ENCODE measurements around the gene PHLDA2.

DNA sequence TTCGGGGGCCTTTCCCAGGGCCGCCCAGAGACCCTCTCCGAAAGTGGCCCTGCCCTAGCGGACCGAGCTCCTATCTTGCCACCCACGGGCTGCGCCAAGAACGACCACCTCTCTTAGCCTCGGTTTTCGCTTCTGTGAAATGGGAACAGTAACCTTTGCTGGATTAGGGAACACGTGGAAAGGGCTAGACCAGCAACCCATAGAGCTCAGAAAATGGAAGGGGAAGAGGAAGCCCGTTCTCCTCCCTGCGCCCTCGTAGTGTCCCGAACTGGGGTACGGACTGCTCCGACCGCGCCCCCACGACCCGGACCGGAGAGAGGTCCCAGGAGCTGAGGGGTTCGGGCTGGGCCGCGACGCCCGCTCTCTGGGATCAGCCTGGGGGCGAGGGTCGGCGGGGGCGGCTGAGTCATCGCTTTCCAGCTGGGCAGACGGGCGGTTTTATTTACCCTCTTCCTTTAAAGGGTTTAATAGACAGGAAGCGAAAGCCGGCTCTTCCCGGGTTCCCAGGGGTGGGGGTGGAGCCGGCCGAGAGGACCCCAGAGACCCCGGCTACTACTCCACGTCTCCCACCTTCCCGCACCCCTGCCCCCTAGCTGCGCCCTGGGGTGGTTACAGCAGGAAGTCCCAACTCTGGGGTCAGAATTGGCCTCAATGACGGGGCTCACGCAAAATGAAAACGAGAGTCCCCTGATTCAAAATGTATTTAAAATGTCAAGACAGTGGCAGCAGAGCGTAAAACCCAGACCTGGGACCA lies 907 bp upstream of the PHLDA2 start:
- TF ChIP-seq, protein P1, sequence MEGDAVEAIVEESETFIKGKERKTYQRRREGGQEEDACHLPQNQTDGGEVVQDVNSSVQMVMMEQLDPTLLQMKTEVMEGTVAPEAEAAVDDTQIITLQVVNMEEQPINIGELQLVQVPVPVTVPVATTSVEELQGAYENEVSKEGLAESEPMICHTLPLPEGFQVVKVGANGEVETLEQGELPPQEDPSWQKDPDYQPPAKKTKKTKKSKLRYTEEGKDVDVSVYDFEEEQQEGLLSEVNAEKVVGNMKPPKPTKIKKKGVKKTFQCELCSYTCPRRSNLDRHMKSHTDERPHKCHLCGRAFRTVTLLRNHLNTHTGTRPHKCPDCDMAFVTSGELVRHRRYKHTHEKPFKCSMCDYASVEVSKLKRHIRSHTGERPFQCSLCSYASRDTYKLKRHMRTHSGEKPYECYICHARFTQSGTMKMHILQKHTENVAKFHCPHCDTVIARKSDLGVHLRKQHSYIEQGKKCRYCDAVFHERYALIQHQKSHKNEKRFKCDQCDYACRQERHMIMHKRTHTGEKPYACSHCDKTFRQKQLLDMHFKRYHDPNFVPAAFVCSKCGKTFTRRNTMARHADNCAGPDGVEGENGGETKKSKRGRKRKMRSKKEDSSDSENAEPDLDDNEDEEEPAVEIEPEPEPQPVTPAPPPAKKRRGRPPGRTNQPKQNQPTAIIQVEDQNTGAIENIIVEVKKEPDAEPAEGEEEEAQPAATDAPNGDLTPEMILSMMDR (IDR thresholded peaks at IDR 0.05; ENCODE audit: borderline replicate concordance, extremely low read depth, low read length, poor library complexity, severe bottlenecking): peak; percentile 21
- no peak for TF ChIP-seq EZH2 (IDR thresholded peaks at IDR 0.05; ENCODE audit: borderline replicate concordance, low read depth, low read length, severe bottlenecking)

Measured in DND-41 (cell line).